WTC11 (cell line): Measurements from ENCODE around the gene ACYP2.

Experiments
- CREB1 ChIP-seq: sonication (generic); formaldehyde crosslinking; IDR thresholded peaks from 2 replicates; pipeline ENCODE4 v1.8.0; 2023; ENCODE audit warnings: mild to moderate bottlenecking, missing genetic modification reagents
- CREM ChIP-seq: sonication (generic); formaldehyde crosslinking; IDR thresholded peaks from 2 replicates; pipeline ENCODE4 v1.8.1; 2022; ENCODE audit warnings: mild to moderate bottlenecking, missing genetic modification reagents, moderate library complexity
- CTCF ChIP-seq: fragments of 200-600 bp; IDR thresholded peaks from 2 replicates; pipeline ENCODE4 v1.8.0; 2022; ENCODE audit warnings: antibody characterized with exemption
- ETV6 ChIP-seq: sonication (generic); formaldehyde crosslinking; IDR thresholded peaks from 2 replicates; pipeline ENCODE4 v1.8.1; 2022; ENCODE audit warnings: mild to moderate bottlenecking, missing genetic modification reagents
- MAX ChIP-seq: sonication (generic); formaldehyde crosslinking; IDR thresholded peaks from 2 replicates; pipeline ENCODE4 v1.8.0; 2022; ENCODE audit warnings: mild to moderate bottlenecking, missing genetic modification reagents
- ZNF281 ChIP-seq: sonication (generic); formaldehyde crosslinking; IDR thresholded peaks from 2 replicates; pipeline ENCODE4 v1.8.0; 2023; ENCODE audit warnings: mild to moderate bottlenecking, missing genetic modification reagents

GRCh38 chr2:54076586-54076985 is 38.8 kb upstream of the ACYP2 start:
- no peak for TF ChIP-seq MAX (CRISPR knock-in tag)
- no peak for TF ChIP-seq CREM (CRISPR knock-in tag)
- no peak for TF ChIP-seq CREB1 (CRISPR knock-in tag)
- TF ChIP-seq CTCF, result no peak
- TF ChIP-seq ZNF281 (CRISPR knock-in tag), result no peak
- no peak for TF ChIP-seq ETV6 (CRISPR knock-in tag)
